H4 (cell line): ENCODE measurements around the gene CFAP299. TPM values are rescaled to one million over a fixed set of nuclear protein-coding genes. Genes with fewer than 3 reads are reported as not detected.
A peak's percentile ranks its signal among the peaks of the same experiment; 100 is the strongest.

Experiments
- DNase-seq: peaks from one replicate; pipeline ENCODE4 v3.0.0-alpha.2; 2015; ENCODE audit warnings: low spot score
- total RNA-seq: library from RNA; depleted of rRNA; stranded (reverse); fragments of >200 nt; shearing (Covaris generic); gene quantifications from 2 replicates; pipeline ENCODE4 v1.2.3, GENCODE V29; 2014

Gene CFAP299
- total RNA-seq, 1 experiment from 2014 or later = 0.21 TPM

GRCh38 chr4:80388284-80388607 is 52.7 kb downstream of the CFAP299 start:
- DNase-seq = no peak

- no peak for DNase-seq
Observed at GRCh38 chr4:80390178-80390577, 54.6 kb downstream of the CFAP299 start.

- DNase-seq = no peak
Observed at GRCh38 chr4:80393246-80393969, 57.9 kb downstream of the CFAP299 start.

GRCh38 chr4:80393970-80394250 is 58.4 kb downstream of the CFAP299 start:
- DNase-seq = no peak

- DNase-seq = no peak
Observed at GRCh38 chr4:80407246-80407645, 71.7 kb downstream of the CFAP299 start.

GRCh38 chr4:80409809-80410208 is 74.3 kb downstream of the CFAP299 start:
- DNase-seq = no peak

GRCh38 chr4:80412322-80412721 is 76.8 kb downstream of the CFAP299 start:
- DNase-seq = no peak

- no peak for DNase-seq
Observed at GRCh38 chr4:80413086-80413485, 77.6 kb downstream of the CFAP299 start.

- DNase-seq = no peak
Observed at GRCh38 chr4:80417019-80417418, 81.5 kb downstream of the CFAP299 start.

- no peak for DNase-seq
Observed at GRCh38 chr4:80419946-80420345, 84.4 kb downstream of the CFAP299 start.

- no peak for DNase-seq
Observed at GRCh38 chr4:80420638-80421037, 85.1 kb downstream of the CFAP299 start.

GRCh38 chr4:80422727-80423404 is 87.3 kb downstream of the CFAP299 start:
- no peak for DNase-seq

GRCh38 chr4:80423553-80424224 is 88.2 kb downstream of the CFAP299 start:
- no peak for DNase-seq

GRCh38 chr4:80424225-80424581 is 88.7 kb downstream of the CFAP299 start:
- no peak for DNase-seq

- DNase-seq = no peak
Observed at GRCh38 chr4:80425124-80426100, 89.9 kb downstream of the CFAP299 start.

- no peak for DNase-seq
Observed at GRCh38 chr4:80431203-80431965, 95.9 kb downstream of the CFAP299 start.

GRCh38 chr4:80434238-80434637 is 98.7 kb downstream of the CFAP299 start:
- DNase-seq = no peak

GRCh38 chr4:80438016-80438415 is 102.5 kb downstream of the CFAP299 start:
- DNase-seq = no peak

- DNase-seq = peak; percentile 77
Observed at GRCh38 chr4:80439294-80440061, 103.9 kb downstream of the CFAP299 start.

- DNase-seq = no peak
Observed at GRCh38 chr4:80446248-80446647, 110.7 kb downstream of the CFAP299 start.

- DNase-seq = no peak
Observed at GRCh38 chr4:80446664-80447063, 111.1 kb downstream of the CFAP299 start.
